ENCODE measurements around the gene CDKN2B.

The CDKN2B gene

GRCh38 chr9:22033012-22033630 is 24.0 kb upstream of the CDKN2B start:
- no peak for DNase-seq (ENCODE audit: low spot score)

GRCh38 chr9:22031655-22032411 is 22.7 kb upstream of the CDKN2B start:
- DNase-seq (ENCODE audit: low spot score), result no peak

- DNase-seq (ENCODE audit: low spot score), result no peak
Observed at GRCh38 chr9:22030101-22030598, 21.0 kb upstream of the CDKN2B start.

- DNase-seq (ENCODE audit: low spot score), result no peak
Observed at GRCh38 chr9:22029231-22029630, 20.1 kb upstream of the CDKN2B start.

GRCh38 chr9:22028394-22028793 is 19.3 kb upstream of the CDKN2B start:
- DNase-seq (ENCODE audit: low spot score), result no peak

- DNase-seq (ENCODE audit: low spot score), result no peak
Observed at GRCh38 chr9:22026696-22027095, 17.6 kb upstream of the CDKN2B start.

GRCh38 chr9:22022396-22022795 is 13.3 kb upstream of the CDKN2B start:
- no peak for DNase-seq (ENCODE audit: low spot score)

- DNase-seq (ENCODE audit: low spot score), result no peak
Observed at GRCh38 chr9:22010866-22011625, 1.9 kb upstream of the CDKN2B start.

GRCh38 chr9:22009506-22009867 is 382 bp upstream of the CDKN2B start:
- no peak for DNase-seq (ENCODE audit: low spot score)

- DNase-seq (ENCODE audit: low spot score), result no peak
Observed at GRCh38 chr9:22008384-22008716, 755 bp downstream of the CDKN2B start.

- no peak for DNase-seq (ENCODE audit: low spot score)
Observed at GRCh38 chr9:22005702-22006606, 3.2 kb downstream of the CDKN2B start.

GRCh38 chr9:22005021-22005701 is 3.9 kb downstream of the CDKN2B start:
- DNase-seq (ENCODE audit: low spot score), result no peak

- DNase-seq (ENCODE audit: low spot score), result no peak
Observed at GRCh38 chr9:22002038-22002437, 7.1 kb downstream of the CDKN2B start.

- DNase-seq (ENCODE audit: low spot score), result no peak
Observed at GRCh38 chr9:21998026-21998425, 11.1 kb downstream of the CDKN2B start.

- no peak for DNase-seq (ENCODE audit: low spot score)
Observed at GRCh38 chr9:21997480-21997879, 11.6 kb downstream of the CDKN2B start.

GRCh38 chr9:21996858-21997257 is 12.2 kb downstream of the CDKN2B start:
- DNase-seq (ENCODE audit: low spot score), result no peak

- no peak for DNase-seq (ENCODE audit: low spot score)
Observed at GRCh38 chr9:21996438-21996837, 12.7 kb downstream of the CDKN2B start.

- no peak for DNase-seq (ENCODE audit: low spot score)
Observed at GRCh38 chr9:21995666-21996398, 13.3 kb downstream of the CDKN2B start.

GRCh38 chr9:21995006-21995665 is 14.0 kb downstream of the CDKN2B start:
- no peak for DNase-seq (ENCODE audit: low spot score)

GRCh38 chr9:21994556-21995005 is 14.5 kb downstream of the CDKN2B start, which contains the start of gene CDKN2B-AS1:
CDKN2B-AS1 (plus strand) TSS chr9:21994791.
- DNase-seq (ENCODE audit: low spot score), result no peak

All from cerebellar cortex (tissue), 1 donor.